ENCODE measurements around the gene PODNL1. TPM values are rescaled to one million over a fixed set of nuclear protein-coding genes. Genes with fewer than 3 reads are reported as not detected.
"Not testable (repeated sequence)": the region's sequence is repeated elsewhere in the genome, so short reads cannot be mapped to it uniquely, and the experiment has no call there.

The PODNL1 gene
- total RNA-seq, 1 donor from 2014 or later: not detected

DNA sequence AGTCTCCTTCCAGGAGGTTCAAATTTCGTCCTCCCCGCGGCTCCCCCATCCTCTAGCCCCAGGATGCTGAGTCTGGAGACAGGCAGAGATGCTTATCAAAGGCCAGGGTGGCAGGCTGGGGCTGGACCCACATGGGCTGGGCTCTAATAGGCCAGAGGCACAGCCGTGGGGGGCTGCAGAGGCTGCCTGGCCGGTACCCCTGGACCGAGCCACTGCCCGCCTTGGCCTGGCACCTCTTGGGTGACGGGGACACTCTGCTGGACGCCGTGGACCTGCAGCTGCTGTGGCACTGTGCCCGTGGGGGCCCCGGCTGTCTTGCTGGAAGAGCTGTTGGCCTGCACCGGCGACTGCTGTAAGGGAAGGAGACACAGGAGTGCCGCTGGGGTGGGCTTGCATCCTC is 42.1 kb upstream of the PODNL1 start:
- H3K27me3 Mint-ChIP-seq (ENCODE audit: insufficient read depth): no peaks in the 10 kb centered on the region
- H3K4me1 Mint-ChIP-seq (ENCODE audit: low read depth): peaks cover 12% of the 10 kb centered on the region
- no peak overlapping the region for H3K27ac Mint-ChIP-seq
- H3K9me3 Mint-ChIP-seq: no peaks in the 10 kb centered on the region
- DNase-seq (ENCODE audit: low spot score): no peak
- no peak overlapping the region for H3K4me3 Mint-ChIP-seq
- intact Hi-C loops (cut with micrococcal nuclease): no loop called here
- peaks cover 5% of the 10 kb centered on the region for H3K36me3 Mint-ChIP-seq (ENCODE audit: low read depth)

DNA sequence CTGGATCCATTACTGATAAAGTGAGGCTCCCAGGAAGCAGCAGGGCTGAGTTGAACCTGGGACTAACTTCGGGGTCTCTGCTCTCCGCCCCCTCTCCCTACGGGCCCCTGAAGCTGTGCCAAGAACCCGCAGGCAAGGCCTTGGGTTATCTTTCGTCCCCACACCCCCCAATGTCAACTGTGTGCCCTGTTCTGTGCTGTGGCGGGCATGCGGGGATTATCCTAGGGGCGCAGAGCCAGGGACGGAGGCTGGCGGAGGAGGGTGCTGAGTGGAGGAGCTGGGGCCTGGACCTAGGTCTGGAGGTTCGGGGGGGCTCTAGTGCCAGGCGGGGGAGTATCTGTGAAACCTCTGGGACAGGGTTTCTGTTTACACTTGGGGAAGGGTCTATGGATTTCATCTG is 41.5 kb upstream of the PODNL1 start:
- intact Hi-C loops (cut with micrococcal nuclease): no loop called here
- no peak for DNase-seq (ENCODE audit: low spot score)
- Mint-ChIP-seq H3K4me1 (ENCODE audit: low read depth) (peaks cover 9% of the 10 kb centered on the region), H3K27ac (no peak overlapping the region), H3K4me3 (no peak overlapping the region), H3K9me3 (no peaks in the 10 kb centered on the region), H3K36me3 (ENCODE audit: low read depth) (peaks cover 5% of the 10 kb centered on the region), H3K27me3 (ENCODE audit: insufficient read depth) (no peaks in the 10 kb centered on the region)

DNA sequence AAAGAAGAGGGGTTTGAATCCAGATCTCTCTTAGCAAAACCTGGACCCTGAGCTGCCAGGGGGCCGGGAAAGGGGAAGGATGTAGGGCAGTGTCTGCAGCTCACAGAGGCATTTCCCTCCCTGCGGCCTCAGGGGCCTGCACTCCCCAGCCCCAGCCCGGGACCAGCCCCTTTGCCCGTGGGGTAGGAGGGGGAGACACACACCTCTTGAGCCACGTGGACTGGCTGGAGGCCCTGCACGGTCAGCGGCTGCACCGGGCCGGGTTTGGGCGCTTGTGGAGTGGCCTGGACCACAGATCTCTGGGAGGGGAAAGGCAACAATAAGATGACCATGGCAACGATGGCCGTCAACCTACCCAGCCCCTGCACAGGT is 41.0 kb upstream of the PODNL1 start:
- H3K27me3 Mint-ChIP-seq (ENCODE audit: insufficient read depth): no peaks in the 10 kb centered on the region
- no peak overlapping the region for H3K27ac Mint-ChIP-seq
- H3K36me3 Mint-ChIP-seq (ENCODE audit: low read depth): peaks cover 7% of the 10 kb centered on the region
- H3K4me3 Mint-ChIP-seq: no peak overlapping the region
- H3K9me3 Mint-ChIP-seq: no peaks in the 10 kb centered on the region
- no peak for DNase-seq (ENCODE audit: low spot score)
- intact Hi-C loops (cut with micrococcal nuclease): no loop called here
- H3K4me1 Mint-ChIP-seq (ENCODE audit: low read depth): peaks cover 9% of the 10 kb centered on the region

DNA sequence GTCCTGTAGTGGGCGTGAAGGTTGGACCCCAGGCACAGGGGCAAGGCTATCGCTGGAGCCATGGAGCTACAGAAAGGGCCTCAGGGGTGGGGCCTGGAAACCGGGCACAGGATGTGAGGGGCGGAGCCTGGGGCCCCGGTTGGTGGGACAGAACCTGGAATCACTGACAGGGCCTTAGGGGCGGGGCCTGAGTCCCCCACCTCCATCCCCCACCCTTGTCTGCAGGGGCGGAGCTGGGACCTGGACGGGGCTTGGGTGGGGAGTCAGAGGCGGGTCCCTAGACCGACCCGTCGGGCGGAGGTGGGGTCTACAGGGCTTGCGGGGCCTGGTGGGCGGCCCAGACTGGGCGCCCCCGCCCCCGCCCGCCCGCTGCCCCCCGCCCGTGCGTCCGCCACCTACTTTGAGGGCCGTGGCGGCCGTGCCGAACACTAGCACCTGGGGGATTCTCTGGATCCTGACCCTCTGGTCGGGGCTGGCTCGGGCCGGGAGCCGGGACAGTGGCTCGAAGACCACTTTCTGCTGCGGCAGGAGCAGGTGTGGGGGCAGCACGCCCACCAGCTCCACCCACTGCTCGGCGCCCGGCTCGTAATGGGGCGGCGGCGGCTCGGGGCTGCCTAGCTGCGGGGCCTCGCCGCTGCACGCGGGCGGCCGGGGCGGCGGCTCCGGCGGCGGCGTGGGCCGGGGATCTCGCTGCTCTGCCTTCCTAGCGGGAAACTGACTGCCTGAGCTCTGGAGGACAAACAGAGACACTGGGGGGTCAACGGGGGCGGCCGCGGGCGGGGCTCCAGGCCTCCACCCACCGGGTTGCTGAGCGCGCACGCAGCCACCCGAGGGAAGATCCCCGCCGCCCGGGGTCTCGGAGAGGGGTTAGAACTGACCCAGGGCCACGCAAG is 40.4 kb upstream of the PODNL1 start:
- no peaks in the 10 kb centered on the region for H3K27me3 Mint-ChIP-seq (ENCODE audit: insufficient read depth)
- H3K4me3 Mint-ChIP-seq: no peak overlapping the region
- H3K27ac Mint-ChIP-seq: no peak overlapping the region
- H3K36me3 Mint-ChIP-seq (ENCODE audit: low read depth): peaks cover 8% of the 10 kb centered on the region
- H3K4me1 Mint-ChIP-seq (ENCODE audit: low read depth): peaks cover 9% of the 10 kb centered on the region
- no peaks in the 10 kb centered on the region for H3K9me3 Mint-ChIP-seq
- no peak for DNase-seq (ENCODE audit: low spot score)
- intact Hi-C loops (cut with micrococcal nuclease): no loop called here

DNA sequence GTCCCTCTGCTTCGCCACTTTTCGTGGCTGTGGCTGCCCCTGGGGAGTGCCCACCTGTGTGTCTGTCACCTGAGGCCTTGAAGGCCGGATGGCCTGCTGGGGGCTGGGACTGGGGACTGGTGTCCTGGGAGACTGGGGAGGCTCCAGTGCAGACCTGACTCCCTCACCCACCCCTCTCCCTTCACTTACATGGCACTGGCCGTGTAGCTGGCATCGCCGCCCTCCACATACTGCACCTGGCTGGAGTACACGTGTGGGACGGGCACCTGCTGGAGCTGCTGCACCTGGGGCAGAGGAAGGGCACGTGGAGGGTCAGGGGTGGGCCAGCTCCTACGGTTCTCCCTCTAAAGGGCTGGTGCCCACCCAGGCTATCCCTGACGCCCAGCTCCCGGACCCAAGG is 39.6 kb upstream of the PODNL1 start:
- Mint-ChIP-seq H3K9me3 (no peaks in the 10 kb centered on the region), H3K4me3 (no peak overlapping the region), H3K27ac (no peak overlapping the region), H3K4me1 (ENCODE audit: low read depth) (peaks cover 9% of the 10 kb centered on the region), H3K27me3 (ENCODE audit: insufficient read depth) (no peaks in the 10 kb centered on the region), H3K36me3 (ENCODE audit: low read depth) (peaks cover 7% of the 10 kb centered on the region)
- intact Hi-C loops (cut with micrococcal nuclease): no loop called here
- DNase-seq (ENCODE audit: low spot score): no peak

DNA sequence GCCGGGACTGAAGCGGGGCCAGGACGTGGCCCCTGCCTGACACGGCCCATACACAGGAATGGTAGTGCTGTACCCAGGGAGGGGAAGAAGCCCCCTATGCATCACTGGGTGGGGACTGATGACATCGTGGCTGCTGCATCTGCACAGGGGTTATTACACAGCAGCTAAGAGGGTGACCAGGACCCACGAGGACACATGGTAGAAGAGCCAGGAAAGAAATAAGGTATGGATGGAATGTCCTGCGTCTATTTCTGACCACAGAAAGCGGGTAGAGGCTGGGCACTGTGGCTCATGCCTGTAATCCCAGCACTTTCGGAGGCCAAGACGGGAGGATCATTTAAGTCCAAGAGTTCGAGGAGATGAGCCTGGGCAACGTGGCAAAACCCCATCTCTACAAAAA is 38.2 kb upstream of the PODNL1 start:
- Mint-ChIP-seq H3K4me3 (no peak overlapping the region), H3K27me3 (ENCODE audit: insufficient read depth) (no peaks in the 10 kb centered on the region), H3K27ac (no peak overlapping the region), H3K36me3 (ENCODE audit: low read depth) (peaks cover 5% of the 10 kb centered on the region), H3K4me1 (ENCODE audit: low read depth) (no peaks in the 10 kb centered on the region), H3K9me3 (no peaks in the 10 kb centered on the region)
- intact Hi-C loops (cut with micrococcal nuclease): no loop called here
- DNase-seq (ENCODE audit: low spot score): no peak

DNA sequence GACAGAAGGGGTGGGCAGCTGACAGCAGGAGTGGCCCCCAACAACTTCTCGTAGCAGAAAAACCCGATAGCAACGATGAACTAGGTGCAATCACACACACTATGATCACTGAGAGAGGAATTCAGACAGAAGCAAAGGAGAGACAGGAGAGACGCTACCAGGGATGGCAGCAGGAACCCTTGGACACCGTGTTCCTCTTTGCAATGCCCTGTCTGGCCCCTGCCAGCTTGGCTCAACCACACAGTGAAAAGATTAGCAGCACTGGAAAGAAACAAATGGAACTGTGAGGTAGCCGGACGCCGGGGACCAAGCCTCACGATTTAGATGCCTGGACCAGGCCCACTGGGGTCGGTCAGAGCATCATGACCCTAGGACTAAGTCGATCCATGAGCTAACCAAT is 37.7 kb upstream of the PODNL1 start:
- no peaks in the 10 kb centered on the region for H3K4me1 Mint-ChIP-seq (ENCODE audit: low read depth)
- intact Hi-C loops (cut with micrococcal nuclease): no loop called here
- no peaks in the 10 kb centered on the region for H3K27me3 Mint-ChIP-seq (ENCODE audit: insufficient read depth)
- no peaks in the 10 kb centered on the region for H3K9me3 Mint-ChIP-seq
- DNase-seq (ENCODE audit: low spot score): no peak
- H3K27ac Mint-ChIP-seq: no peak overlapping the region
- peaks cover 5% of the 10 kb centered on the region for H3K36me3 Mint-ChIP-seq (ENCODE audit: low read depth)
- H3K4me3 Mint-ChIP-seq: no peak overlapping the region

DNA sequence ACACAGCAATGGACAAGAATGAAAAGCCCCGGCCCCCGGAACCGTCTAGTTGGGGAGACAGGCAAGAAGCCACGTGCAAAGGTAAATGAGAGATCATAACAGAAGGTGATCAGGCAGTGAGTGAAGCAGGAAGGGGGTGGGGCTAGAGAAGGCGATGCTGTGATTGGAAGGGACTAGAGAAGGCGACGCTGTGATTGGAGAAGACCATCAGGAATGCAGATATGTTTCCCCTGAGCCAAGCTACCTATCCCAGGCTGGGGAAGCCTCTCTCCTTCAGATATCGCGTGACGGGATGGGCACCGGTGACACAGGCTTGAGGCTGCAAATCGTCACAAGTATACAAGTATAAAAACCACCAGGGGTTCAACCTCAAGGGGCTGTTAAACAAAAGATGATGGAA is 35.9 kb upstream of the PODNL1 start:
- Mint-ChIP-seq H3K9me3 (no peaks in the 10 kb centered on the region), H3K36me3 (ENCODE audit: low read depth) (peaks cover 6% of the 10 kb centered on the region), H3K27me3 (ENCODE audit: insufficient read depth) (no peaks in the 10 kb centered on the region), H3K4me3 (no peak overlapping the region), H3K27ac (no peak overlapping the region), H3K4me1 (ENCODE audit: low read depth) (no peaks in the 10 kb centered on the region)
- no peak for DNase-seq (ENCODE audit: low spot score)
- intact Hi-C loops (cut with micrococcal nuclease): no loop called here

DNA sequence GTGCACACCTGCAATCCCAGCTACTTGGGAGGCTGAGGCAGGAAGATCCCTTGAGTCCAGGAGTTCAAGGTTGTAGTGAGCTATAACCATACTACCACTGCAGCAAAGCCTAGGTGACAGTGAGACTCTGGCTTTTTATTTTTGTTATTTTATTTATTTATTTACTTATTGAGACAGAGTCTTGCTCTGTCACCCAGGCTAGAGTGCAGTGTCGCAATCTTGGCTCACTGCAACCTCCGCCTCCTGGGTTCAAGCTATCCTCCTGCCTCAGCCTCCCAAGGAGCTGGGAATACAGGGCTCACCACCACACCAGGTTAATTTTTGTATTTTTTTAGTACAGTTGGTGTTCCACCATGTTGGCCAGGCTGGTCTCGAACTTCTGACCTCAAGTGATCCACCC is 35.3 kb upstream of the PODNL1 start:
- DNase-seq (ENCODE audit: low spot score); H3K27ac Mint-ChIP-seq; H3K4me3 Mint-ChIP-seq; H3K9me3 Mint-ChIP-seq; intact Hi-C loops (cut with micrococcal nuclease); H3K27me3 Mint-ChIP-seq (ENCODE audit: insufficient read depth); H3K36me3 Mint-ChIP-seq (ENCODE audit: low read depth); H3K4me1 Mint-ChIP-seq (ENCODE audit: low read depth): not testable (repeated sequence)

DNA sequence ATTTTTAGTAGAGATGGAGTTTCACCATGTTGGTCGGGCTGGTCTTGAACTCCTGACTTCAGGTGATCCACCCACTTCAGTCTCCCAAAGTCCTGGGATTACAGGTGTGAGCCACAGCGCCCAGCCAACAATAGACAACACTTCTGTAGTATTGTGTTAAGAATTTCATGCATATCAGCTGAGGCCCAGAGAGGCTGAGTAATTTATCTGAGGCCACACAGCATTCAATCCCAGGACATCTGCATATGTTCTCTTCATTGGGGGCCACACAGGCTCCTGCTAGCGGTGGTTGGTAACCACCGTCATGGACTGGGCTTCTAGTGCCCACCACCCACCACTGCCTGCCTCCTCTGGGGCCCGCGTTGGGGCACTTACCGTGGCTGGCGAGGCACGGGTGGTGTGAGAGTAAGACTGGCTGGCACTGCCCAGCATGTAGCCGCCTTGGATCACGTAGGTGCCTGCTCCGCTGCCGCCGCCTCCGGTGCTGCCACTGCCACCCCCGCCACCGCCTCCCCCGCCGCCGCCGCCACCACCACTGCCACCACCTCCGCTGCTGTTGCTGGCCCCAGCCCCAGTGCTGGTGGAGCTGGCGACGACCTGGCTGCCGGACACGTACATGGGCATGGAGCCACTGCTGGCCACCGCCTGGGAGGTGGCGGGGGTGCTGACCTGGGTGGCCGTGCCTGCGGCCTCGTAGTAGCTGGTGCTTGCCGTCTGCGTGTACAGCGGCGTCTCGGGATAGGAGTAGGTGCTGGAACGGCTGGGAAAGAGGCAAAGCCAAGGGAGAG is 34.3 kb upstream of the PODNL1 start:
- Mint-ChIP-seq H3K4me1 (ENCODE audit: low read depth) (no peaks in the 10 kb centered on the region), H3K36me3 (ENCODE audit: low read depth) (peaks cover 9% of the 10 kb centered on the region), H3K27me3 (ENCODE audit: insufficient read depth) (no peaks in the 10 kb centered on the region), H3K4me3 (no peak overlapping the region), H3K27ac (no peak overlapping the region), H3K9me3 (no peaks in the 10 kb centered on the region)
- intact Hi-C loops (cut with micrococcal nuclease): no loop called here
- no peak for DNase-seq (ENCODE audit: low spot score)

DNA sequence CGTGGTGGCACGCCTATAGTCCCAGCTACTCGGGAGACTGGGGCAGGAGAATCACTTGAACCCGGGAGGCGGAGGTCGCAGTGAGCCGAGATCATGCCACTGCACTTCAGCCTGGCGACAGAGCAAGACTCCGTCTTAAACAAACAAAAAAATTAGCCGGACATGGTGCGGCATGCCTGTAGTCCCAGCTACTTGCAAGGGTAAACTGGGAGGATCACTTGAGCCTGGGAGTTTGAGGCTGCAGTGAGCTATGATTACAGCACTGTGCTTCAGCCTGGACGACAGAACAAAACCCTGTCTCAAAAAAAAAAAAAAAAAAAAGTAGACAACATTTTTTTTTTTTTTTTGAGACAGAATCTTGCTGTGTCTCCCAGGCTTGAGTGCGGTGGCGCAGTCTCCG is 33.7 kb upstream of the PODNL1 start:
- H3K4me1 Mint-ChIP-seq (ENCODE audit: low read depth); H3K27ac Mint-ChIP-seq; H3K9me3 Mint-ChIP-seq; H3K4me3 Mint-ChIP-seq; intact Hi-C loops (cut with micrococcal nuclease); DNase-seq (ENCODE audit: low spot score); H3K27me3 Mint-ChIP-seq (ENCODE audit: insufficient read depth): not testable (repeated sequence)
- H3K36me3 Mint-ChIP-seq (ENCODE audit: low read depth): peaks cover 11% of the 10 kb centered on the region

DNA sequence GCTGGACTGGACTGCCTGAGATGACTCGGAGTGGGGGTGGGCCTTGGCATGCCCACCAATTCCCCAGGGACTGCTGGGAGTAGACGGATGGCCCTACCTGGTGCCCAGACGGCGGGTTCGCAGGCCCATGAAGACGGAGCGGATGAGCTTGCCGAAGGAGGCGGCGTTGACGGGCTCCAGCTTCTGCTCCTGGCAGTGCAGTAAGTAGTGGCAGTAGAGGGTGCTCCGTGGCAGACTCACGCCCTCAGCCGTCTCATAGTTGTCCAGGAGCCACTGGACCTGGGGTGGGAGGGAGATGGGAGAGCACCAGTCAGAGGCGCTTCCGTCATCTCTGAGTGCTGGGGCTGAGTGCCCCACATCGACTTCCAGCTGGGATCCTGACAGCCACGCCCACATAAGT is 31.7 kb upstream of the PODNL1 start:
- peaks cover 10% of the 10 kb centered on the region for H3K36me3 Mint-ChIP-seq (ENCODE audit: low read depth)
- H3K27me3 Mint-ChIP-seq (ENCODE audit: insufficient read depth): no peaks in the 10 kb centered on the region
- intact Hi-C loops (cut with micrococcal nuclease): loop anchor here (5.0 kb wide), 1 partner anchor 77 kb away; no protein-coding TSS in a partner anchor
- DNase-seq (ENCODE audit: low spot score): no peak
- H3K27ac Mint-ChIP-seq: no peak overlapping the region
- H3K4me3 Mint-ChIP-seq: no peak overlapping the region
- no peaks in the 10 kb centered on the region for H3K4me1 Mint-ChIP-seq (ENCODE audit: low read depth)
- H3K9me3 Mint-ChIP-seq: no peaks in the 10 kb centered on the region

DNA sequence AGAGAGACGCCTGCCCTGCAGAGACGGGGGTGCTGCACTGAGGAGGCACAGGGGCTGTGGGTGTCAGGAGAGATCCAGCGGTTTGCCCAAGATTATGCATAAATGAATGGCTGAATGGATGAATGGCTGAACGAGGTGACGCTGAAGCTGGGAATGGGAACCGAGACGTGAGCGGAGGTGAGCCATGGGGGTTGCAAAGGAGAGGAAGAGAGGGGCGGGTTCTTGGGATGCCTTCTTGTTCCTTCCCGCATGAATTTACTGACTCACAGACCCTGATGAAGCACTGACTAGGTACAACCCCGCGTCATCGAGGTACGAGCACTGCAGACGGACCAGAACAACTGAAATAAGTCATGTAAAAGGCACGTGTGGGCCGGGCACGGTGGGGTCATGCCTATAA is 30.8 kb upstream of the PODNL1 start:
- H3K36me3 Mint-ChIP-seq (ENCODE audit: low read depth): peaks cover 7% of the 10 kb centered on the region
- H3K27ac Mint-ChIP-seq: no peak overlapping the region
- H3K4me3 Mint-ChIP-seq: no peak overlapping the region
- no peaks in the 10 kb centered on the region for H3K4me1 Mint-ChIP-seq (ENCODE audit: low read depth)
- intact Hi-C loops (cut with micrococcal nuclease): loop anchor here (5.0 kb wide), 1 partner anchor 78 kb away; no protein-coding TSS in a partner anchor
- no peaks in the 10 kb centered on the region for H3K9me3 Mint-ChIP-seq
- no peaks in the 10 kb centered on the region for H3K27me3 Mint-ChIP-seq (ENCODE audit: insufficient read depth)
- no peak for DNase-seq (ENCODE audit: low spot score)
